COR-L47 (cell line): ENCODE results near the gene SAA2.
"Not testable (repeated sequence)": the region's sequence is repeated elsewhere in the genome, so short reads cannot be mapped to it uniquely, and the experiment has no call there.

Experiments used
- DNase-seq: peaks from one replicate; lab custom pipeline; 2025; lab: John Stamatoyannopoulos, UW

Gene SAA2

DNA sequence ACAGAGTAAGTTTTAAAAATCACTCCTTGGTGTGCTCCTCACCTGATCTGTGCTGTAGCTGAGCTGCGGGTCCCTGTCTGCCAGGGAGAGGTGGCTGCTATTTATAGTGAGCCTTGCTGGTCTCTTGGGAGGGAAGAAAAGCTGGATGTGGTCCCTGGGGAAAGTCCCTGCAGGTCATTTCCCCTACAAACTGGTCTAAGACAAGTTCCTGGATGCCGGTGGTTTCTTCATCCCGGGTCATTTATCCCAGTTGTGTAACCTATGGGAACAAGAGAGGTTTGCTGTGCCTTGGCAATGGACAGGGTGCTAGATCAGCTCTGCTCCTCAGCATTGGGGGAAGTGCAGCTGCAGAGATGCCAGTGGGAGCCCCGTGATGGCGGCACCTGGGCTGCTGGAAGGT is at the start of gene SAA2:
SAA2 (minus strand) TSS at position 108 of the 400 bp plus-strand sequence. CDS start 657 bp downstream, outside the sequence.
- no peak for DNase-seq

DNA sequence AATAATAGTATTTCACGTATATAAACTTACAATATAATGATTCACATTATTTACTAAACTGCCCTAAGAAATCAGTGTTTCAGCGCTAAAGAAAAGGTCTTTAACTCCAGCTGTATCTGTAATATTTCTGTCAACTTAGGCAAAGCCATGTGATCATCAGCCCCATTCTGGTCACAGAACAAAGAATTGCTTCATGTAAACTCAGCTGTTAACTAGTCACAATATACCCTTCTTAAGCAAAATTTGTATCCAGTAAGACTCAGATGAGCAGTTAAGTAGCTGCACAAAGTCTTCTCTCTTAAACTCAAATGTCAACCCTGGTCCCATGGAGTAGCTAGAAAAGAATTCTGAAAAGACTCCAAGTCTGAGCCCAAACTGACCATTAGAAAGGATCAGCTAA is 46.8 kb upstream of the SAA2 start:
- no peak for DNase-seq

DNA sequence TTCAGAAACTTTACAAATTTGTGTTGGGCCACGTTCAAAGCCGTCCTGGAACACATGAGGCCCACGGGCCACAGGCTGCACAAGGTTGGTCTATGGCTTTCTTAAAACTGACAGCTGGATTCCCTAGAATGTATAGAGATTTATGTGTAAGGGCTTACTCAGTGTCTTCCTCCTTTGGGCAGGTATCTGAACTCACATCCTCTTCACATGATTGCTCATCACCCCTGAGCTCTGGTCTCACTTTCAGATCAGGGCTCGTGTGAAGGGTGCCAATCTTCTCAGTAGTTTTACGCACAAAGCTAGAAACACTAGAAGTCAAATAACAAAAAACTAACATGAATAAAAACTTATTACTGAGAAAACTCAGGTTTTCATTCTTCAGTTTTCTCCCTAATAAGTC is 46.4 kb upstream of the SAA2 start:
- no peak for DNase-seq

DNA sequence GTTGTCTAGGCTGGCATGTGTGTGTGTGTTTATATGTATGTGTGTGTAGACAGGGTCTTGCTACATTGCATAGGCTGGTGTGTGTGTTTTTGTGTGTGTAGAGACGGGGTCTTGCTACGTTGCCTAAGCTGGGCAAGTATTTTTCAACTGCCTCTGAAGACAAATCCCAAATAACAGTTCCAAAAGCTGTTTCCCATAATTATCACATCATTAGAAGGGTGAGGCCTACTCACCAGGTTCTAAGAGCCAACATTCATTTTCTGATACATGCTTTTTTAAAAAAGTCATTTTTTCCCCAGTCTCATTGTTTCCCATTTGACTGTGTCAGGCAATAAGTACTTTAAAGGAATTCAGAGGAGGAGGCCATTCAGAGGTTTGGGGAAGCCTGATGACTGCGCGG is 40.4 kb upstream of the SAA2 start:
- no peak for DNase-seq

DNA sequence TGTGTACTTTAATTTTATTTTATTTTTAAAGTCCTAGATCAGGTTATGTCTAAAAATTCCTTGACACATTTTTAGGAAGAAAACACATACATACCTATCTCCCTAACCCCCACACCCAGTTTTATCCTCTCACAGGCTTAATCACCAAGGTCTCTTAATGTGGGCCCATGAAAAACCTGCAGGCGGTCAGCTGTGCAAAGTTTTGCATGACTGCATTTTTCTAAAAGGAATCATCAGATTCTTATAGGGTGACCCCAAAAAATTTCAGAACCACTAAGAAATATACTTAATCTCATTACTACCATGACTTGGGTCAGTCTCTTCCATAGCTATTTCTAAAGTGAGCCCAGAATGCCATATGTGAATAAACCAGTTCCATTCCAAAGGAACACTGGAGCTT is 37.4 kb upstream of the SAA2 start:
- DNase-seq = no peak

DNA sequence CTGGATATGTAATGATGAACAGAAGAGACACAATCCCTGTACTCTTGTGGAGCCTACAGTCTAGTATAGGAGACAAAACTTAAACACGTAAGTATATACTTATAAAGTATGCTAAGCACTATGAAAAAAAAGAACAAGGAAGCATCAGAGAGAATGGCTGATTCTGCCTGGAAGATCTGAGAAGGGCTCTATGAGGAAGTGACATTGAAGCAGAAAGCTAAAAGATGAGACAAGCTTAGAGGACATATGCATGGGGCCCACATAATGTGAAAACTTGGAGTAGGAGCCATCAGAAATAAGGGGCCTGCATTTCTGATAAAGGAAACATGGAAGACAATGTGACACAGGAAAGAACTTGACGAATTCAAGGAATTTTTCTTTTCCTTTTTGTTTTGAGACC is 34.2 kb upstream of the SAA2 start:
- DNase-seq = no peak

DNA sequence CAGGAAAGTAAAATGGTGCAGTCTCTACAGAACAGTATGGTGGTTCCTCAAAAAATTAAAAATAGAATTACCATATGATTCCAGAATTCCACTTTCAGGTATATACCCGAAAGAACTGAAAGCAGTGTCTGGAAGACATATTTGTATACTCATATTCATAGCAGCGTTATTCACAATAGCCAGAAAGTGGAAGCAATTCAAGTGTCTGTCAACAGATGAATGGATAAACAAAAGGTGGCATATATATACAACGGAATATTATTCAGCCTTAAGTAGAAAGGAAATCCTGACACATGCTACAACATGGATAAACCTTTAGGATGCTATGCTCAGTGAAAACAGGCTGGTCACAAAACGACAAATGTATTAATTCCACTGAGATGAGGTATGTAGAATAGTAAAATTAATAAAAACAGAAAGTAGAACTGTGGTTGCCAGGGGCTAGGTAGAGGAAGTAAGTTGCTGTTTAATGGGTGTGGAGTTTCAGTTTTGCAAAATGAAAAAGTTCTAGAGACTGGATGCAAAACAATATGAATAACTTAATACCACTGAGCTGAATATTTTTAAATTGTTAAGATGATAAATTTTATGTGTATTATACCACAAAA is 32.1 kb upstream of the SAA2 start:
- no peak for DNase-seq

DNA sequence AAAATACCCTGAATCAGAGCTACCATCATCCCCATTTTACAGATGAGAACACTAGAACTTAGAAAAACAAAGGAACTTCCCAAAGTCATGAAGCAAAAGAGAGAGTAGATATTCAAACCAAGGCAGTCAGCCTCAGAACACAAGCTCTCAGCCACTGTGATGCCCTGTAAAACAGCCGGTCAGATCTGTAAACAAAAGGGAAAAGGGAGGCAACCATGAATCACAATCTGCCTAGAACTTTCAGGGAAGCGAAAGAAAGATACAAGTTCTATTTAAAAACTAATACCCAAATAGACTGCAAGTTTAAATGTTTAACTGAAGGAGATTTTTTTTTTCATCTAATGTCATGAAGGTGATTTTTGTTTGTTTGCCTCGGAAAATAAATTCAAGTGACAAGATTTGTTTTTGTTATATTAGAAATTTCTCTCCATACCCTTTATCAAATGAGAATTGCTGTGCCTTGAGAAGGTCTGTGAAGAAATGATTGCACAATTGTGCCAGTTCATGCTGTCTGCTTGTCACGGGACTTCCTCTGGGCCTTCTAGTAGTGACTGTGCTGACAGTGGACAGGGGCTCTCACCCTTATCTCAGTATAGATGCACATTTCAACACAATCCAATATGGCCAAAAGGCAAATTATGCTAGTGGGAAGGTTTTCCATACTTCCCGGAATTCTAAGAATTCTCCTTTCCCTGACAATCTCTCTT is 29.2 kb upstream of the SAA2 start:
- DNase-seq = no peak

DNA sequence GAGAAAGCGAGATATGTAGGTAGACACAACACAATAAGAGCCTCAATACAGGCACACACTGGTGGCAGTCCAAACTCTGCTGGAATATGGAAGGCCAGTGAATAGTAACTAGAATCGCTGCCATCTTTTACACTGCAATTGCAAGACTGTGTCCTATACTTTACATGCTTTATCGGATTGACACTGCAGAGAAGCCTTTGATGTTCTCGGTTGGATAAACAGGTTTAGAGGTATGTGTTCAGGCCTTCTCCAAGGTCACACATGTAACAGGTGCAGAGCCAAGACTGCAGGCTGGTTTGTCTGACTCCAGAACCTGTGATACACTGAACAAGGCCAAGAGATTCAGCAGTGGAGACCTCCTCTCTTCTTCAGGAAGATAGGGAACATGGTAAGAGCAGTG is 22.7 kb upstream of the SAA2 start:
- no peak for DNase-seq

DNA sequence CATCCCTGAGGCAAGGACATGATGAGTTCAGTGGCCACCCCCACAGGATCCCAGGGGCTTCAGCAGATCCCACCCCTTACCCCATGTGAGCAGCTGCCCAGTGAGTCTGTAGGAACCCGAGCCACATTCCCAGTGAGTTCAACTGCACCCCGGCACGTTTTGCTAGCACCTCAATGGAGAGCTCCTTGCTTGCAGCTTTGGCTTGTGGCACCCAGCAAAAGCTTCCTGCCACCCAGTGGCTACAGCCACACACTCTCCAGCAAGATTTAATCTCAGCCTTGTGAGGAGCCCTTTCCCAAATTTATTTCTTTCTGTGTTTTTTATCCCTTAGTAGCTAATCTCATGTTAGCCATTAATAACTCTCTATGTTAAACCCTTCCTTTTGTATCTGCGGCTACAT is 21.6 kb upstream of the SAA2 start:
- no peak for DNase-seq

DNA sequence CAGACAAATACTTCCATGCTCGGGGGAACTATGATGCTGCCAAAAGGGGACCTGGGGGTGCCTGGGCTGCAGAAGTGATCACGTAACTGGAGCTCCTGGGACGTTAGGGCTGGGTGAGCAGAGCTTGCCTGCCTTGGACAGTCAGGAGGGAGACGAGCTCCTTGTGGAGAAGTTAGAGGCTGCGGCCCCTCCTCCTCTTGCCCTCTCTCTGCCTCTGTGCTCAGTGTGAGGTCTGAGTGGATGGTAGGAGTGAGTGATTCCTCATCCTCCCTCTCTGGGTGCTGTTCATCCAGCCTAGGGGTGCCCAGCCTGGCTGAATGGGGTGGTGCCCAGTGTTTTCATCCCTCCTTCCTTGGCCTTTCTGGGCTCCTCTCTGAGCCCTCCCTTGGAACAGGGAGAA is 20.8 kb upstream of the SAA2 start:
- not testable (repeated sequence) for DNase-seq

DNA sequence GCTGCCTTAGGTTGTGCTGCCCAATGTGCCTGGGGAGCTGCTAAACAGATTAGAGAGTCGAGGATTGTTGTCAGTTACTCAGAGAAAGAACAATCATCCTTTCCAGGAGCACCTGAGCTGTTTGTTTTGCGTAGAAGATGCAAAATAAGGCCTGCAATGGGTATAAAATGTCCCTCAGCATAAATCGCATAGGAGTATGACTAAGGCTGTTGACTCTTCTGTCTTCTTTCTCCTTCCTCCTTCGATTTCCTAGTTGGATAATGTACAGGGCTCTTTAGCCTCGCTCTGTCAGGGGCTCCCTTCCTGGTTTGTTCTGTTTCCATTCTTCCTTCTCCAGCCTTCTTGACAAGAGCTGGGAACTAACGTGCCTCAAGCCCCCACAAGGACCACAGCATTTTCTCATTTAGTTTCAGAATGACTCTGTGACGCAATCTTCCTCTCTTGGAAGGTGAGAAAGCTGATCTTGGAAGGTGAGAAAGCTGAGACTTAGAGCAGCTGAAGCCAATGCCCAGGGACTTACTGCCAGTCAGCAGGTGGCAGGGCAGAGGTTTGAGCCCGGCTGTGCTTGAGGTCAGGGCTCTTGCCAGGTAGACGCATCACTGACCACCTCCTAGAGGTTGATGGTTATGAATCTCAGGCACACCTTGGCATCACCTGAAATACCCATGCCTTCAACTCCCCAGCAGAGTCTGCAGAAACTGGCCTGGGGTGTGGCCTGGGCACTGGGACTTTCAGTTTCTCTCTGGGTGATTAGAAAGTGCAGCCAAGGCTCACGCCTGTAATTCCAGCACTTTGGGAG is 19.1 kb upstream of the SAA2 start:
- not testable (repeated sequence) for DNase-seq

DNA sequence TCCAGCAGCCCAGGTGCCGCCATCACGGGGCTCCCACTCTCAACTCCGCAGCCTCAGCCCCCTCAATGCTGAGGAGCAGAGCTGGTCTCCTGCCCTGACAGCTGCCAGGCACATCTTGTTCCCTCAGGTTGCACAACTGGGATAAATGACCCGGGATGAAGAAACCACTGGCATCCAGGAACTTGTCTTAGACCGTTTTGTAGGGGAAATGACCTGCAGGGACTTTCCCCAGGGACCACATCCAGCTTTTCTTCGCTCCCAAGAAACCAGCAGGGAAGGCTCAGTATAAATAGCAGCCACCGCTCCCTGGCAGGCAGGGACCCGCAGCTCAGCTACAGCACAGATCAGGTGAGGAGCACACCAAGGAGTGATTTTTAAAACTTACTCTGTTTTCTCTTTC is 17.5 kb upstream of the SAA2 start, which contains the start of gene SAA1:
SAA1 (plus strand) TSS at position 316 of the 400 bp plus-strand sequence. CDS start 624 bp downstream, outside the sequence.
- no peak for DNase-seq

DNA sequence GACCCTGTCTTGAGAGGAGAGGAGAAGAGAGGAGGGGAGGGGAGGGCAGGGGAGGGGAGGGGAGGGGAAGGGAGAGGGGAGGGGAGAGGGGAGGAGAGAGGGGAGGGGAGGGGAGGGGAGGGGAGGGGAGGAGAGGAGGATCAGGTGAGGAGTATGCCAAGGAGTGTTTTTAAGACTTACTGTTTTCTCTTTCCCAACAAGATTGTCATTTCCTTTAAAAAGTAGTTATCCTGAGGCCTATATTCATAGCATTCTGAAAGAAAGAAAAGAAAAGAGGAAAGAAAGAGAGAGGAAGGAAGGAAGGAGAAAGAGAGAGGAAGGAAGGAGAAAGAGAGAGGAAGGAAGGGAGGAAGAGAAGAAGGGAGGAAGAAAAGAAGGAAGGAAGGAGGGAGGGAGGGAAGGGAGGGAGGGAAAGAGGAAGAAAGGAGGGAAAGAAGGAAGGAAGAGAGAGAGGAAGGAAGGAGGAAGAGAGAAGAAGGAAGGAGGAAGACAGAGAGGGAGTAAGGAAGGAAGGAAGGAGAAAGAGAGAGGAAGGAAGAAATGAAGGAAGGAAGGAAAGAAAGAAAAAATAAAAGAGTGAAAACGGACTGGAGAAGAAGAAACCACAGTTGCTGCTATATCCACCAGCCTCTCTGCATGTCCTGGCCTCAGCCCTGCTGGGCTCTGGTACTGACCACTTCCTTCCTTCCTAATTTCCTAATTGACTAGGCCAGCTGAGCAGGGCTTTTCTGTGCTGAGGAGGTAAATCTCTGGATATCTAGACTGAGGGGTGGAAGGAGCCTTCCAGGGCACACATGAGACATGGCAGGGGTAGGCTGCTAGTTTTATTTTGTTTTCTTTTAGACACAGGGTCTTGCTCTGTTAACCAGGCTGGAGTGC is 16.4 kb upstream of the SAA2 start:
- no peak for DNase-seq

DNA sequence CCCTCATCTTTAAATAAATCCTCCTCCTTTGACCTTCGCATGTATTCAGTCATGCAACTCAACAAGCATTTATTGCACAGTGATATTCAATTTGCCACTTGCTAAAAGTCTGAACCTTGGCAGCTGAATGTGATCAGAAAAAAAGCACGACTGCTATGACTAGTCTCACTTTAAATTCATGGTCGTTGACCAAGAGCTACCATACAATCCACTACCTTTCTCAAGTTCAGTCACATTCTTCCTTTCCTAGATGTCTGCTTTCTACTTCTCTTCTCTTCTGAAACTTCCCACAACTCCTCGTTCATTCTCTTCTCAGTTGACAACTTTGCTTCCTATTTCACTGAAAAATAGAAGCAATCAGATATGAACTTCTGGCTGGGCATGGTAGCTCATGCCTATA is 15.6 kb upstream of the SAA2 start:
- no peak for DNase-seq

DNA sequence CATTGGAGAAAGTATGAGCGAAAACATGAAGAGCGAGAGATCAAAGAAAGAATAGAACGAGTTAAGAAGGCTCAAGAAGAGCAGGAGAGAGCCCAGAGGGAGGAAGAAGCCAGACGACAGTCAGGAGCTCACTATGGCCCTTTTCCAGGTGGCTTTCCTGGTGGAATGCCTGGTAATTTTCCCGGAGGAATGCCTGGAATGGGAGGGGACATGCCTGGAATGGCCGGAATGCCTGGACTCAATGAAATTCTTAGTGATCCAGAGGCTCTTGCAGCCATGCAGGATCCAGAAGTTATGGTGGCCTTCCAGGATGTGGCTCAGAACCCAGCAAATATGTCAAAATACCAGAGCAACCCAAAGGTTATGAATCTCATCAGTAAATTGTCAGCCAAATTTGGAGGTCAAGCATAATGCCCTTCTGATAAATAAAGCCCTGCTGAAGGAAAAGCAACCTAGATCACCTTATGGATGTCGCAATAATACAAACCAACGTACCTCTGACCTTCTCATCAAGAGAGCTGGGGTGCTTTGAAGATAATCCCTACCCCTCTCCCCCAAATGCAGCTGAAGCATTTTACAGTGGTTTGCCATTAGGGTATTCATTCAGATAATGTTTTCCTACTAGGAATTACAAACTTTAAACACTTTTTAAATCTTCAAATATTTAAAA is 14.3 kb upstream of the SAA2 start:
- DNase-seq = not testable (repeated sequence)

DNA sequence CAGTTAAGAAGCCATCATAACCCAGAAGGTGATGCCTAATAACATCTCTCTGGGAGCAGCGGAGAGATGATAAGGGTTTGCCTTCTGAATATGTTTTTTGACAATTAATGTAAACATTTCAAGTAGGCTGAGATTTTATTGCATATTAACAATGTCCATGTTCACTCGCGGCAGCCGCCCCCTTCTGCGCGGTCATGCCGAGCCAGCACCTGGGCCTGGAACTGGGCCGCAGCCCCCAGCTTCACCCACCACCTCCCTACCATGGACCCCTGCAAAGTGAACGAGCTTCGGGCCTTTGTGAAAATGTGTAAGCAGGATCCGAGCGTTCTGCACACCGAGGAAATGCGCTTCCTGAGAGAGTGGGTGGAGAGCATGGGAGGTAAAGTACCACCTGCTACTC is 13.3 kb upstream of the SAA2 start:
- no peak for DNase-seq

DNA sequence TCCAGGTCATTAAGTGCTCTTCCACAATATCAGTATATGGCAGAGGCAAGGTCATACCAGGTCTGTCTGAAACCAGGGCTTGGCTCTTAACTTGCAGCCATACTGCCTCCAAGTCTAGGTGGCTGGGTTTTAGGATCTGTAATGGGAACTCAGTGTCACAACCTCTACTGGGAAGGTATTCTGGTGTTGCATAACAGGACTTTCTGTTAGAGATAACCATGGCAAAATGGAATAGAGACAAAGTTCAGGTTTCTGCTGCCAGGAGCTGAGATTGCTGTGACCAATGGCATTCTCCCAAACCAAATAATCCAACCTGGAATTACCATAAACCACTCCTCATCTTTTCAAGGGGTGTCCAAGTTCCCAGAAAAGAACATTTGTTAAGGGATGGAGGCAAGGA is 10.8 kb upstream of the SAA2 start:
- DNase-seq = no peak

DNA sequence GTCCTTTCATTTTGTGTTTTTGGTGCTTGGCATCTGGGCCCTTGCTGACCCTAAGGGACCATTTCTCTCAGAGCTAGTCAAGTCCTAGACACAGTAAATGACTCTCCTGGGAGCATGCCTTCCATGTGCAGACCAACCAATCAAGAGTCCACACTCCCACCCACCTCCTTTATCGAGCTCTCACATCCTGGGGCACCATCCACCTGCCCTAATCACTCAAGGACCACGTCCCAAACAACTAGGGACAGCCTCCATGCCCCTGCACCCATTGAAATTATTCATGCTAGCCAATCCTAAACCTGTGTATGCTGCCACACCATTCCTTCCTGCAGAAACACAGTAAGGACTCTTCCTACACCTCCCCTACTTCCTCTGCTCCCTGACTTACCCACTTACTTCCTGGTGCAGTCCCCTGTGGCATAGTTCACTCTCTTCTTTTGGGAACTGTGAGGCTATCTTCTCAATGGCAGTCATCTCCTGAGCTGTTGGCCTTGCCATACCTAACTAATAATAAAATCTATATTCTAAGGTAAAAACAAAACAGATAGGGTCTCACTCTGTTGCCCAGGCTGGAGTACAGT is 6.4 kb upstream of the SAA2 start:
- no peak for DNase-seq

DNA sequence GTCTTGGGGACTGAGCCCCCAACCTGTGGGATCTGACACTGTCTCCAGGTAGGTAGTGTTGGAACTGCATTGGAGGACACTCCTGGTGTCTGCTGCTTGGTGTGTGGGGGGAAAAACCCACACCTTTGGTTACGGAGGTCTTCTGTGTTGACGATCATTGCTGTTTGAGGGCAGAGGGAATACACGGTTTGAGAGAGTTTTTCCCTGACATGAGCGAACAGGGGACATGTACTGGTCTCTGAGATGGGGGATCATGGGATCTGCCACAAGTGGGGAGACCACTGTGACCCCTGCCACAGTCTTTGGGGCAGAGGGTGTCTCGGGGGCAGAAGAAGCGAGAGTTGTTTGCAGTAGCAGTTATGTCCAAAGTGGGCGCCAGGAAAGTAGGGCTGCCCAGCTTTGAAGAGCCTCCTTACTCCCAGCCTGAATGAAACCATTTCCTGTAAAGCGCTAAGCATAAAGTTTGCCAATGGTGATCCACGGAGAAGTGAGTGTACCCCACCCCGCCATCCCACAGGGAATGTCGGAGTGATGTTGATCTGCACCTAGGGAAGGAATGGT is 5.4 kb upstream of the SAA2 start:
- no peak for DNase-seq

DNA sequence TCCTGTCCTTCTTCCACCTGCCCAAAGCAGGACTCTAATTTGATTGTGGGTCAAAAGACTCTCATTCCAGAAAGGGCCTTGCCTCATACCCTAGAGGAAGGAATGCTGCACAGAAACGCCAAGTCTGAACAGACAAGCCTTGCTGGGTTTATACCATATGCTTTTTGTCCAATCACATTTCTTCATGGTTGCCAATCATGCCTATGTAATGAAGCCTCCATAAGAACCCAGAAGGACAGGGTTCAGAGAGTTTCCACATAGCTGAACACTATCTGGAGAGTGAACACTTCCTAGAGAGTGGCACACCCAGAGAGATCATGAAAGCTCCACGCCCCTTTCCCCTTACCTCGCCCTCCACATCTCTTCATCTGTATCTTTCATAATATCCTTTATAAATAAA is 4.8 kb upstream of the SAA2 start:
- no peak for DNase-seq
